NB4 (cell line): Measurements from ENCODE around the gene ZCCHC7.

Experiments
- DNase-seq: peaks from one replicate; pipeline ENCODE4 v3.0.0; 2010; ENCODE audit warnings: low read depth
- H3K4me3 ChIP-seq: one replicate; pipeline ENCODE4 v1.5.1; 2011; ENCODE audit warnings: mild to moderate bottlenecking, low read depth, low read length, moderate library complexity
- CTCF ChIP-seq: IDR thresholded peaks from one replicate; pipeline ENCODE4 v1.5.1; 2012; ENCODE audit warnings: low read depth, low read length
- MAX ChIP-seq: IDR thresholded peaks from 2 replicates; pipeline ENCODE4 v1.6.1; 2011; ENCODE audit warnings: low read depth, low read length
- MYC ChIP-seq: IDR thresholded peaks from 2 replicates; pipeline ENCODE4 v1.6.1; 2011; ENCODE audit warnings: low read depth, low read length
- POLR2A ChIP-seq: IDR thresholded peaks from 2 replicates; pipeline ENCODE4 v1.6.1; 2011; ENCODE audit warnings: mild to moderate bottlenecking; ENCODE audit not compliant: insufficient read length; ENCODE audit errors: extremely low read depth

ZCCHC7 gene

GRCh38 chr9:37264539-37264938, 144.2 kb downstream of the ZCCHC7 start:
- no peak for DNase-seq
- no peak for TF ChIP-seq CTCF
- no peak for TF ChIP-seq MAX
- no peak for TF ChIP-seq POLR2A
- TF ChIP-seq MYC: no peak
- no peak overlapping the region for H3K4me3 ChIP-seq

GRCh38 chr9:37266630-37267029, 146.3 kb downstream of the ZCCHC7 start:
- DNase-seq: no peak
- TF ChIP-seq CTCF: no peak
- no peak overlapping the region for H3K4me3 ChIP-seq

GRCh38 chr9:37269221-37269620, 148.8 kb downstream of the ZCCHC7 start:
- TF ChIP-seq POLR2A: no peak
- no peak overlapping the region for H3K4me3 ChIP-seq

GRCh38 chr9:37271679-37272078, 151.3 kb downstream of the ZCCHC7 start:
- no peak for DNase-seq
- no peak for TF ChIP-seq CTCF
- TF ChIP-seq MAX: no peak
- no peak for TF ChIP-seq POLR2A
- TF ChIP-seq MYC: no peak
- no peak overlapping the region for H3K4me3 ChIP-seq

More at GRCh38 chr9:37269221-37269620, 148.8 kb downstream of the ZCCHC7 start:
- DNase-seq: no peak

GRCh38 chr9:37273595-37273994, 153.2 kb downstream of the ZCCHC7 start:
- no peak for DNase-seq
- TF ChIP-seq MAX: no peak
- no peak for TF ChIP-seq MYC
- TF ChIP-seq CTCF: no peak
- TF ChIP-seq POLR2A: no peak
- H3K4me3 ChIP-seq: no peak overlapping the region

- DNase-seq: no peak
- no peak overlapping the region for H3K4me3 ChIP-seq
- no peak for TF ChIP-seq CTCF
- no peak for TF ChIP-seq MYC
- TF ChIP-seq POLR2A: no peak
- TF ChIP-seq MAX: no peak
Observed at GRCh38 chr9:37281541-37281940, 161.2 kb downstream of the ZCCHC7 start.
